BLaER1 treated with 17β-estradiol and CSF1 and Interleukin-3, amounts not matched to agents 10 nM and 100 nM (cell line): ENCODE results near the gene HAUS3.

ENCODE experiments used
- H3K27ac ChIP-seq, 11 experiments: shearing (Covaris generic); formaldehyde crosslinking; 2 replicates each; pipeline ENCODE4 v1.8.1; 2022
- H3K27me3 ChIP-seq, 11 experiments: shearing (Covaris generic); formaldehyde crosslinking; 2 replicates each; pipeline ENCODE4 v1.8.1; 2022
- H3K36me3 ChIP-seq, 11 experiments: shearing (Covaris generic); formaldehyde crosslinking; 2 replicates each; pipeline ENCODE4 v1.8.1; 2022
- H3K4me1 ChIP-seq, 10 experiments: shearing (Covaris generic); formaldehyde crosslinking; 2 replicates each; pipeline ENCODE4 v1.8.1; 2022
- H3K4me2 ChIP-seq, 11 experiments: shearing (Covaris generic); formaldehyde crosslinking; 2 replicates each; pipeline ENCODE4 v1.8.1; 2022
- H3K4me3 ChIP-seq, 10 experiments: shearing (Covaris generic); formaldehyde crosslinking; 2 replicates each; pipeline ENCODE4 v1.8.1; 2022
- H3K9ac ChIP-seq, 11 experiments: shearing (Covaris generic); formaldehyde crosslinking; 2 replicates each; pipeline ENCODE4 v1.8.1; 2022
- H3K9me3 ChIP-seq, 11 experiments: shearing (Covaris generic); formaldehyde crosslinking; replicated peaks in 1 of 11; 2 replicates each; pipeline ENCODE4 v1.8.1; 2022
- H4K20me1 ChIP-seq, 11 experiments: shearing (Covaris generic); formaldehyde crosslinking; 2 replicates each; pipeline ENCODE4 v1.8.1; 2022
- Cebpa-rat ChIP-seq, 11 experiments: shearing (Covaris generic); IDR thresholded peaks; 2 replicates each; pipeline ENCODE4 v1.8.1; 2022

HAUS3 gene

GRCh38 chr4:2286904-2287593 lies 45.1 kb upstream of the HAUS3 start:
- Histone ChIP-seq H3K4me3 (no peak overlapping the region), H3K27me3 (peaks cover 0 to 13% (median 0%) of the 10 kb centered on the region in 11 experiments; a peak in 4 of 22 replicates), H4K20me1 (peaks cover 0 to 20% (median 0%) of the 10 kb centered on the region in 11 experiments; a peak in 7 of 22 replicates), H3K4me2 (no peak overlapping the region), H3K36me3 (no peaks in the 10 kb centered on the region; a peak in 1 of 22 replicates), H3K4me1 (peaks cover 43 to 63% (median 56%) of the 10 kb centered on the region in 10 experiments), H3K9me3 (no peaks in the 10 kb centered on the region), H3K9ac (0 out of 22 replicates have a peak overlapping the region, but pooled peaks of 1 of the 11 experiments have one; percentile 2), H3K27ac (no peak overlapping the region)
- TF ChIP-seq Cebpa-rat (IDR thresholded peaks at IDR 0.05) = no peak

- Histone ChIP-seq H3K4me1 (peaks cover 44 to 64% (median 58%) of the 10 kb centered on the region in 10 experiments), H3K9ac (peak overlapping the region in 6 of 11 experiments; percentile 21 to 57 (median 30); a peak in 6 of 22 replicates), H3K36me3 (no peaks in the 10 kb centered on the region; a peak in 1 of 22 replicates), H3K9me3 (no peaks in the 10 kb centered on the region), H4K20me1 (peaks cover 0 to 10% (median 0%) of the 10 kb centered on the region in 11 experiments; a peak in 6 of 22 replicates), H3K27ac (peak overlapping the region in 4 of 11 experiments; percentile 20 to 52 (median 44); a peak in 5 of 22 replicates), H3K27me3 (peaks cover 0 to 12% (median 0%) of the 10 kb centered on the region in 11 experiments; a peak in 4 of 22 replicates), H3K4me2 (peak overlapping the region; percentile 41 to 83 (median 71)), H3K4me3 (no peak overlapping the region)
- TF ChIP-seq Cebpa-rat (IDR thresholded peaks at IDR 0.05) = no peak
Measured at GRCh38 chr4:2285613-2286381, 43.9 kb upstream of the HAUS3 start.

- peaks cover 37 to 63% (median 56%) of the 10 kb centered on the region in 10 experiments for H3K4me1 ChIP-seq
Measured at GRCh38 chr4:2284934-2285612, 43.2 kb upstream of the HAUS3 start.

GRCh38 chr4:2284161-2284933 lies 42.4 kb upstream of the HAUS3 start:
- Histone ChIP-seq H3K27ac (peak overlapping the region in 3 of 11 experiments; percentile 27 to 52 (median 50); a peak in 5 of 22 replicates), H3K27me3 (no peaks in the 10 kb centered on the region), H3K4me2 (peak overlapping the region in 8 of 11 experiments; percentile 41 to 83 (median 74); a peak in 14 of 22 replicates), H3K9me3 (no peaks in the 10 kb centered on the region), H4K20me1 (no peaks in the 10 kb centered on the region; a peak in 3 of 22 replicates), H3K4me3 (no peak overlapping the region), H3K4me1 (peaks cover 33 to 63% (median 52%) of the 10 kb centered on the region in 10 experiments), H3K36me3 (no peaks in the 10 kb centered on the region; a peak in 1 of 22 replicates), H3K9ac (no peak overlapping the region)
- TF ChIP-seq Cebpa-rat (IDR thresholded peaks at IDR 0.05) = no peak

More at GRCh38 chr4:2284934-2285612, 43.2 kb upstream of the HAUS3 start:
- Histone ChIP-seq H3K4me3 (no peak overlapping the region), H3K9ac (peak overlapping the region in 6 of 11 experiments; percentile 21 to 57 (median 30); a peak in 7 of 22 replicates), H3K4me2 (peak overlapping the region; percentile 41 to 83 (median 71)), H3K36me3 (no peaks in the 10 kb centered on the region; a peak in 1 of 22 replicates), H3K27me3 (peaks cover 0 to 4% (median 0%) of the 10 kb centered on the region in 11 experiments; a peak in 3 of 22 replicates), H4K20me1 (peaks cover 0 to 3% (median 0%) of the 10 kb centered on the region in 11 experiments; a peak in 6 of 22 replicates), H3K9me3 (no peaks in the 10 kb centered on the region), H3K27ac (peak overlapping the region in 6 of 11 experiments; percentile 20 to 52 (median 38); a peak in 10 of 22 replicates)
- no peak for TF ChIP-seq Cebpa-rat (IDR thresholded peaks at IDR 0.05)

- Histone ChIP-seq H3K4me3 (no peak overlapping the region), H3K9ac (no peak overlapping the region), H3K9me3 (no peaks in the 10 kb centered on the region), H3K27me3 (no peaks in the 10 kb centered on the region), H3K36me3 (no peaks in the 10 kb centered on the region; a peak in 1 of 22 replicates), H3K4me1 (peaks cover 33 to 58% (median 51%) of the 10 kb centered on the region in 10 experiments), H3K27ac (no peak overlapping the region), H4K20me1 (no peaks in the 10 kb centered on the region; a peak in 3 of 22 replicates), H3K4me2 (no peak overlapping the region)
- no peak for TF ChIP-seq Cebpa-rat (IDR thresholded peaks at IDR 0.05)
Measured at GRCh38 chr4:2283199-2283711, 41.3 kb upstream of the HAUS3 start.

- Histone ChIP-seq H3K4me2 (peak overlapping the region; percentile 54 to 88 (median 74)), H3K4me1 (peaks cover 33 to 58% (median 52%) of the 10 kb centered on the region in 10 experiments), H3K9ac (peak overlapping the region in 4 of 11 experiments; percentile 3 to 74 (median 54); a peak in 6 of 22 replicates), H3K4me3 (peak overlapping the region in 1 of 10 experiments; percentile 27; a peak in 1 of 20 replicates), H3K9me3 (no peaks in the 10 kb centered on the region), H3K27ac (peak overlapping the region in 8 of 11 experiments; percentile 17 to 81 (median 56); a peak in 15 of 22 replicates), H4K20me1 (no peaks in the 10 kb centered on the region; a peak in 2 of 22 replicates), H3K27me3 (no peaks in the 10 kb centered on the region), H3K36me3 (no peaks in the 10 kb centered on the region)
- TF ChIP-seq Cebpa-rat (IDR thresholded peaks at IDR 0.05) = peak in 1 of 11 experiments; percentile 77; a peak in 2 of 22 replicates
Measured at GRCh38 chr4:2281575-2282343, 39.8 kb upstream of the HAUS3 start.
